Endothelial cell of umbilical vein (primary cell): Measurements from ENCODE around the gene HDAC4.

Experiments used
- CTCF ChIP-seq, 2 donors: IDR thresholded peaks; 1 replicate in 1 of 2; 2 replicates in 1 of 2; pipeline ENCODE4 v1.5.1; 2011; ENCODE audit warnings: low read length in 2 of 2, mild to moderate bottlenecking in 2 of 2, moderate library complexity in 2 of 2, control low read depth in 1 of 2, inconsistent platforms in 1 of 2, low read depth in 1 of 2; ENCODE audit not compliant: insufficient read depth in 1 of 2; ENCODE audit errors: extremely low read depth in 1 of 2
- EZH2 ChIP-seq: IDR thresholded peaks from 2 replicates; pipeline ENCODE4 v1.6.1; 2012; ENCODE audit warnings: borderline replicate concordance, low read depth, mild to moderate bottlenecking, moderate library complexity, low read length, inconsistent platforms; ENCODE audit not compliant: severe bottlenecking
- FOS ChIP-seq: IDR thresholded peaks from 2 replicates; pipeline ENCODE4 v1.6.1; 2011; ENCODE audit warnings: mild to moderate bottlenecking, low read length, moderate library complexity, borderline replicate concordance; ENCODE audit not compliant: insufficient read depth
- GATA2 ChIP-seq: IDR thresholded peaks from 2 replicates; pipeline ENCODE4 v1.7.0; 2011; ENCODE audit warnings: low read depth, mild to moderate bottlenecking, moderate library complexity, mixed read lengths, low read length; ENCODE audit not compliant: insufficient read length, insufficient read depth
- JUN ChIP-seq: IDR thresholded peaks from 2 replicates; pipeline ENCODE4 v1.6.1; 2011; ENCODE audit warnings: borderline replicate concordance, low read depth; ENCODE audit not compliant: insufficient read length, insufficient read depth
- MAX ChIP-seq: IDR thresholded peaks from 2 replicates; pipeline ENCODE4 v1.6.1; 2011; ENCODE audit not compliant: insufficient read depth, insufficient read length
- MYC ChIP-seq: IDR thresholded peaks from one replicate; pipeline ENCODE4 v1.6.1; 2011; ENCODE audit warnings: mild to moderate bottlenecking, low read depth, low read length
- POLR2A ChIP-seq: IDR thresholded peaks from 2 replicates; pipeline ENCODE4 v1.6.1; 2012; ENCODE audit warnings: low read depth, mild to moderate bottlenecking, control low read depth, low read length
- POLR2AphosphoS5 ChIP-seq: IDR thresholded peaks from 2 replicates; pipeline ENCODE4 v1.6.1; 2012; ENCODE audit warnings: low read depth, mild to moderate bottlenecking, control low read depth, low read length, moderate library complexity; ENCODE audit not compliant: insufficient read depth

GRCh38 chr2:239289545-239289944 is 111.3 kb downstream of the HDAC4 start:
- TF ChIP-seq POLR2A (no peak), POLR2AphosphoS5 (no peak), CTCF (IDR thresholded peaks at IDR 0.05; ENCODE audit: extremely low read depth in 1 of 2, insufficient read depth in 1 of 2, low read depth in 1 of 2, low read length in 2 of 2) (no peak), MYC (no peak), EZH2 (no peak), MAX (no peak), JUN (no peak), FOS (no peak), GATA2 (no peak)
